A673 (cell line): ENCODE measurements around the gene KCTD21.

Experiments used
- CTCF ChIP-seq: fragments of 300-800, 200-600 bp; sonication (generic); conservative IDR thresholded peaks from 2 replicates; pipeline ENCODE4 v1.5.1; 2017; ENCODE audit warnings: low read depth, mild to moderate bottlenecking, antibody characterized with exemption, low read length, moderate library complexity, mixed read lengths
- EZH2 ChIP-seq: fragments of 200-600 bp; sonication (generic); IDR thresholded peaks from 2 replicates; pipeline ENCODE4 v1.6.1; 2017; ENCODE audit warnings: borderline replicate concordance, low read depth, mild to moderate bottlenecking, mixed read lengths, antibody characterized with exemption, low read length; ENCODE audit not compliant: poor library complexity, severe bottlenecking

DNA sequence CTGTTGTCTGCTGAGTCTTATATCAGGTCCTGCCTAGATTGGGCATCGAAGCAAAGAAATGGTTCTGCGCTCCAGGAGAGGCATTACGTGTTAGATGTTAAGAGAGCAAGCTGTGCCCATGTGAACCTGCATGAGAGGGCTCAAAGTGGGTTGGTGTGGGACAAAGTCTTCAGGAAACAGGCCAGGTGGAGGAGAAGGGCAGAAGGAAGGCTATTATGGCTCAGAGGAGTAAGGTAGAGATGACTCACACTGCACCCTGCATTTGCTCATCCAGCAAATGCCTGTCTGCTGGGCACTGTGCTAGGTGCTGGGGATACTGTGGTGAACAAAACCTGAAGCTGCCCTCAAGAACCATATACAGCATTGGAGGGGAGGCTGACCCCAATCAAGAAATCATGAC lies 6.1 kb upstream of the KCTD21 start:
- TF ChIP-seq EZH2, result no peak
- TF ChIP-seq CTCF, result no peak
